Head of caudate nucleus (tissue), 42 donors: ENCODE measurements around the gene GPR153.
"Not testable (repeated sequence)": the region's sequence is repeated elsewhere in the genome, so short reads cannot be mapped to it uniquely, and the experiment has no call there.

ENCODE experiments used
- DNase-seq, 42 donors: peaks; one replicate each; pipeline versions ENCODE4 v3.0.0 to v3.0.0-alpha.2; 2020 to 2021; ENCODE audit warnings: mixed read lengths in 7 of 42
- intact Hi-C: fragments of 100-400 bp; cut with DNase I; formaldehyde crosslinking; loops from one replicate; pipeline ENCODE4 v1.15.0; 2022

The GPR153 gene

GRCh38 chr1:6241887-6242740 lies 18.8 kb downstream of the GPR153 start:
- intact Hi-C loops, result no loop called here
- peak in 17 of 42 donors; percentile 23 to 71 (median 45) for DNase-seq

GRCh38 chr1:6241107-6241886 lies 19.6 kb downstream of the GPR153 start:
- intact Hi-C loops, result no loop called here
- DNase-seq, result no peak

GRCh38 chr1:6239950-6240768 lies 20.7 kb downstream of the GPR153 start:
- intact Hi-C loops, result no loop called here
- DNase-seq, result no peak

GRCh38 chr1:6239213-6239752 lies 21.6 kb downstream of the GPR153 start:
- DNase-seq, result no peak
- intact Hi-C loops, result no loop called here

- DNase-seq, result no peak
- intact Hi-C loops, result no loop called here
Observed at GRCh38 chr1:6237093-6237492, 23.8 kb downstream of the GPR153 start.

GRCh38 chr1:6235296-6235677 lies 25.6 kb downstream of the GPR153 start:
- intact Hi-C loops, result loop anchor here (2.0 kb wide), 1 partner anchor 36 kb away; the partner anchor contains the start of gene RPL22
- DNase-seq, result peak; percentile 39 to 86 (median 66)

GRCh38 chr1:6234502-6235295 lies 26.2 kb downstream of the GPR153 start:
- intact Hi-C loops, result loop anchor here (2.0 kb wide), 1 partner anchor 36 kb away; the partner anchor contains the start of gene RPL22
- peak; percentile 17 to 85 (median 56) for DNase-seq

- intact Hi-C loops, result no loop called here
- DNase-seq, result no peak
Observed at GRCh38 chr1:6233376-6233775, 27.5 kb downstream of the GPR153 start.

GRCh38 chr1:6225651-6226050 lies 35.2 kb downstream of the GPR153 start:
- intact Hi-C loops, result no loop called here
- peak in 25 of 42 donors; percentile 15 to 74 (median 46) for DNase-seq

GRCh38 chr1:6224718-6225117 lies 36.2 kb downstream of the GPR153 start:
- intact Hi-C loops, result no loop called here
- no peak for DNase-seq

- intact Hi-C loops, result no loop called here
- no peak for DNase-seq
Observed at GRCh38 chr1:6223617-6224016, 37.3 kb downstream of the GPR153 start.

- intact Hi-C loops, result no loop called here
- no peak for DNase-seq
Observed at GRCh38 chr1:6222636-6223035, 38.3 kb downstream of the GPR153 start.

- no peak for DNase-seq
- intact Hi-C loops, result no loop called here
Observed at GRCh38 chr1:6221210-6221784, 39.6 kb downstream of the GPR153 start.

- intact Hi-C loops, result no loop called here
- DNase-seq, result peak in 5 of 42 donors; percentile 2 to 54 (median 36)
Observed at GRCh38 chr1:6220236-6220635, 40.7 kb downstream of the GPR153 start.

- intact Hi-C loops, DNase-seq: not testable (repeated sequence)
Observed at GRCh38 chr1:6219641-6220040, 41.3 kb downstream of the GPR153 start.

GRCh38 chr1:6218375-6219164 lies 42.3 kb downstream of the GPR153 start:
- intact Hi-C loops, result no loop called here
- DNase-seq, result no peak
